Panc1 (cell line): ENCODE results near the gene DCLK2. TPM values are rescaled to one million over a fixed set of nuclear protein-coding genes. Genes with fewer than 3 reads are reported as not detected.

Source experiments
- ATAC-seq: fragments of 200-7000 bp; cut with Tn5 transposase; 2 replicates; pipeline ENCODE4 v1.9.1; 2020; ENCODE audit warnings: mild to moderate bottlenecking, moderate library complexity
- BruUV-seq: library from RNA; stranded (reverse); fragments of 400-500 nt; replicated peaks from 2 replicates; lab custom pipeline; 2021; lab: Mats Ljungman, UMichigan
- CTCF ChIA-PET: fragments of 300-600 bp; sonication (Branson Sonifier 250); formaldehyde crosslinking; loops from one replicate; lab custom pipeline; 2022; ENCODE audit warnings: antibody characterized with exemption; lab: Charles Lee
- POLR2A ChIA-PET: fragments of 300-600 bp; sonication (Branson Sonifier 250); formaldehyde crosslinking; loops from one replicate; lab custom pipeline; 2022; ENCODE audit warnings: antibody characterized with exemption; lab: Charles Lee
- DNase-seq: peaks from one replicate; pipeline ENCODE4 v3.0.0-alpha.2; 2010; ENCODE audit warnings: low read depth, low spot score
- H3K27ac ChIP-seq: 2 replicates; pipeline ENCODE4 v1.5.1; 2011; ENCODE audit warnings: mild to moderate bottlenecking, low read length, inconsistent platforms
- H3K27me3 ChIP-seq: fragments of 200-500 bp; sonication (Bioruptor generic); 2 replicates; pipeline ENCODE4 v1.6.0; 2014; ENCODE audit warnings: low read length, inconsistent platforms; ENCODE audit not compliant: control insufficient read depth, insufficient read depth
- H3K36me3 ChIP-seq: fragments of 200-500 bp; sonication (Bioruptor generic); 2 replicates; pipeline ENCODE4 v1.5.1; 2014; ENCODE audit warnings: inconsistent platforms, mild to moderate bottlenecking, low read length, moderate library complexity; ENCODE audit not compliant: control insufficient read depth, insufficient read depth
- H3K4me1 ChIP-seq: 2 replicates; pipeline ENCODE4 v1.5.1; 2011; ENCODE audit warnings: inconsistent platforms, mild to moderate bottlenecking, low read length, moderate library complexity; ENCODE audit not compliant: control insufficient read depth, insufficient read depth
- H3K4me3 ChIP-seq, 2 experiments: 2 replicates each; pipeline ENCODE4 v1.5.1; 2011 to 2012; ENCODE audit warnings: low read depth in 2 of 2, low read length in 2 of 2, mild to moderate bottlenecking in 2 of 2, inconsistent platforms in 1 of 2, moderate library complexity in 1 of 2
- H3K9me3 ChIP-seq: fragments of 200-500 bp; sonication (Bioruptor generic); 2 replicates; pipeline ENCODE4 v1.5.1; 2014; ENCODE audit warnings: low read depth, mild to moderate bottlenecking, inconsistent platforms, low read length, moderate library complexity; ENCODE audit not compliant: control insufficient read depth, insufficient read depth
- CTCF ChIP-seq: fragments of 450-650 bp; IDR thresholded peaks from 2 replicates; pipeline ENCODE4 v1.5.1; 2017; ENCODE audit warnings: mild to moderate bottlenecking
- POLR2AphosphoS5 ChIP-seq: IDR thresholded peaks from 2 replicates; pipeline ENCODE4 v1.6.1; 2012; ENCODE audit warnings: mild to moderate bottlenecking, low read depth, low read length, moderate library complexity
- REST ChIP-seq, 2 experiments: IDR thresholded peaks; 2 replicates each; pipeline ENCODE4 v1.6.1; 2011 to 2012; ENCODE audit warnings: low read depth in 2 of 2, control low read depth in 1 of 2, low read length in 1 of 2, mild to moderate bottlenecking in 1 of 2, moderate library complexity in 1 of 2; ENCODE audit not compliant: insufficient read depth in 1 of 2
- SIN3A ChIP-seq: IDR thresholded peaks from 2 replicates; pipeline ENCODE4 v1.6.1; 2012; ENCODE audit warnings: low read depth, mild to moderate bottlenecking, low read length, moderate library complexity, borderline replicate concordance; ENCODE audit not compliant: insufficient read depth
- TCF7L2 ChIP-seq: IDR thresholded peaks from 2 replicates; pipeline ENCODE4 v1.6.1; 2011; ENCODE audit warnings: mild to moderate bottlenecking, low read depth, low read length, inconsistent platforms
- in situ Hi-C: cut with HindIII; loops from 2 replicates; pipeline ENCODE4 v1.10.0; 2016; ENCODE audit warnings: low sequenced_read_pairs, low pct_unique_long_range_greater_than_20kb
- intact Hi-C: fragments of 100-400 bp; cut with micrococcal nuclease; formaldehyde crosslinking; loops from one replicate; pipeline ENCODE4 v1.10.0; 2022; ENCODE audit not compliant: unreplicated experiment
- total RNA-seq: library from RNA; stranded (reverse); gene quantifications from one replicate; pipeline ENCODE4 v1.2.1, GENCODE V29; 2021; ENCODE audit not compliant: unreplicated experiment

Gene DCLK2
- total RNA-seq, 1 experiment from 2014 or later, result 9.5 TPM

DNA sequence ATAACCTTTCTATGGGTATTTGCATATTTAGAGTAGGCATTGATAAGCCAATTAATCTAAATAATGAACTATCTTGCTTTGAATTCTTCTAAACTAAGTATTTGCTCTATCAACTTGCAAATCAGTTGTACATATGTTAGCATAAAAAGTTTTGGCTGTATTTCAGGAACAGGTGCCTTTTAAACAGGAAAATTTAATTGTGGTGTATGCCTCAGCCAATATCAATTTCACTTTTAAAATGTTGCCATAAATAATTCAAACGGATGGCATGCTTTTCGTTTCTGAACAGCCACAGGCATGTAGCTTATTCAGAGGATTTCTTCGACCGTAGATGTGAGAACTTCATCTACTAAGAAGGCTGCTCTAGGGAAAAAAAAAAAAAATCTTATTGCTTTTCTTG is 99.9 kb downstream of the DCLK2 start:
- DNase-seq (no peak), ATAC-seq (no peak)
- Histone ChIP-seq H3K27me3 (no peaks in the 10 kb centered on the region), H3K27ac (no peak overlapping the region), H3K36me3 (no peaks in the 10 kb centered on the region), H3K4me3 (no peak overlapping the region), H3K4me1 (no peaks in the 10 kb centered on the region; the same call in 1 of the 2 replicates), H3K9me3 (no peaks in the 10 kb centered on the region)
- intact Hi-C loops (no loop called here), in situ Hi-C loops (no loop called here)
- CTCF ChIA-PET, result no interaction called here
- BruUV-seq, result no TSS peak
- TF ChIP-seq REST (IDR thresholded peaks at IDR 0.05; ENCODE audit: insufficient read depth in 1 of 2, low read depth in 2 of 2, low read length in 1 of 2) (no peak), POLR2AphosphoS5 (no peak), TCF7L2 (no peak), SIN3A (no peak), CTCF (no peak)
- POLR2A ChIA-PET, result no interaction called here

DNA sequence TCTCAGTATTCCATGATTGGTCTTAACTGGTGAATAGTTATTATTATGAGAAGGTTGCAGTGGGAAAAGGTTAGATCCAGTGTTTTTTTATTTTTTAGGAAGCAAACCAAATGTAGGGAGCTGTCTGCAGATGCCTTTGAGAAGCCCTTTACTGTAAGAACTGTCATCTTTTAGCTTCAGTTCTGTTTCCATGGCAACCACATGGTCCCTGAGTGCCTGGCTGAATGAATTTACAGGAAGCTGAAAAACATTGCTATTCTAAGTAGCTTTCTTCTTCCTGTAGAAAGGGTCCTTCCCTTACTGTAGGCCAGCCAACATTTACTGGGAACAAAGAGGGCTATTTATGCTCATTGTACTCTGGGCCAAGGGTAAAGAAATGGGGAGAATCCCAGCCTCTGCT is 103.3 kb downstream of the DCLK2 start:
- Histone ChIP-seq H3K27me3 (no peaks in the 10 kb centered on the region), H3K4me3 (no peak overlapping the region), H3K9me3 (no peaks in the 10 kb centered on the region), H3K27ac (no peak overlapping the region), H3K4me1 (no peaks in the 10 kb centered on the region), H3K36me3 (no peaks in the 10 kb centered on the region)
- no peak for ATAC-seq
- in situ Hi-C loops (no loop called here), intact Hi-C loops (no loop called here)
- no peak for DNase-seq
- ChIA-PET CTCF (no interaction called here), POLR2A (interaction anchor here (0.6 kb wide), 1 partner anchor 11 kb away, joined by 3 read pairs; no protein-coding TSS in a partner anchor)
- no peak for TF ChIP-seq SIN3A
- BruUV-seq, result no TSS peak

DNA sequence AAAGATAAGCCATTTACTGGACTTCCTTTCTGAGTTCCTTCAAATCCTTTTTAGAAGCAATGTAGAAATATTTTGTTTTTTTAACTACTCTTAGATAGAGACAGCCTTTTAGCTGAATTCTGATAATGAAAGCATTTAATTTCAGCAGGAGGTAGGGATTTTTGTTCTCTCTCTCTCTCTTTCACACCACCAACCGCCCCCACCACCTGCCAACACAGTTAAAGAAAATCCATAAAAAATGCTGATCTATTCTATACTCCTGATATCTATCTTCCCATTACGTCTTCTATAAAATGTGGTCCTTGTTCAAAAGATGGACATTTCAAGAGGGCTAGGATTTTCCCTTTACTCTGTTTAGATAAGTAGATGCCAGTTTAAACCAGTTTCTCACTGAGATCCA is 104.5 kb downstream of the DCLK2 start:
- DNase-seq (no peak), ATAC-seq (no peak)
- no peak overlapping the region for H3K4me3 ChIP-seq
- CTCF ChIA-PET, result no interaction called here
- no peaks in the 10 kb centered on the region for H3K9me3 ChIP-seq
- H3K27ac ChIP-seq, result no peak overlapping the region
- in situ Hi-C loops (no loop called here), intact Hi-C loops (no loop called here)
- H3K27me3 ChIP-seq, result no peaks in the 10 kb centered on the region
- no peaks in the 10 kb centered on the region for H3K36me3 ChIP-seq
- H3K4me1 ChIP-seq, result no peaks in the 10 kb centered on the region
- no TSS peak for BruUV-seq
- TF ChIP-seq SIN3A (no peak), POLR2AphosphoS5 (no peak), CTCF (no peak), REST (IDR thresholded peaks at IDR 0.05; ENCODE audit: insufficient read depth in 1 of 2, low read depth in 2 of 2, low read length in 1 of 2) (no peak), TCF7L2 (no peak)
- POLR2A ChIA-PET, result no interaction called here
